ENCODE measurements around the gene NFATC4. TPM values are rescaled to one million over a fixed set of nuclear protein-coding genes. Genes with fewer than 3 reads are reported as not detected.

The NFATC4 gene
- total RNA-seq, 1 donor from 2014 or later: 130 TPM

GRCh38 chr14:24416932-24417619 is 49.1 kb downstream of the NFATC4 start:
- Mint-ChIP-seq H3K4me1 (ENCODE audit: unreplicated experiment) (no peaks in the 10 kb centered on the region), H3K4me3 (no peak overlapping the region), H3K27ac (no peak overlapping the region), H3K27me3 (no peaks in the 10 kb centered on the region), H3K9me3 (no peaks in the 10 kb centered on the region), H3K36me3 (peaks cover 12% of the 10 kb centered on the region)
- TF ChIP-seq CTCF (conservative IDR thresholded peaks at IDR 0.05): no peak
- DNase-seq (ENCODE audit: extremely low spot score, unreplicated experiment): no peak

DNA sequence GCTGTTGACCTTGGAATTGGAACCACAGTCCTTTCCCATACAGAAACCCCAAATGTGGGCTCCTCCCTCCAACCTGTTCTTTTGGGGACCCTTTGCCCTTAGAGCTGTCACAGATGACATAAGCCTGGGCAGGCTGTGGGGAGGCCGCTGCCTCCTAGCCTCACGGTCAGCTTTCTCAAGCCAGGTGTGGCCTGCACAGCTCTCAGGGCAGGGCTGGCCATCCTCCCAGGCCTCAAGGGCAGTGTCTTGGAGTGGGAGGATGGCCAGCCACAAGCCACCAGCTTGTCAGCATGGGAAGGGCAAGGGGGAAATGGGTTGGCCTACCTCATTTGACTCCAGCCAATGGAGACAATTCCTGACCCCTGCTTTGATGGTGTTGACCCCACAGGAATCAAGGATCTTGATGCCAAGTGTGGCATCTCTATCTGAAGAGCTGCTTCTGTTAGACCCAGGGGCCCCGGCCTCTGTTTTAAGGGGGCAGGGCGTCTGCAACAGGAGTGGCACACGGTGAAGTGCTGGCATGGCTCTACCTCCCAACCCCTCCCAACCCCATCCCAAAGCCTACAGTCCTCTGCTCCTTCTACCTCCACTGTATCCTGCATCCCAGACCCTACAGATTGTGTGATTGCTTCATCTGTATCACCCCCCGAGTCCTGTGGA is 50.0 kb downstream of the NFATC4 start:
- Mint-ChIP-seq H3K4me3 (no peak overlapping the region), H3K27ac (no peak overlapping the region), H3K9me3 (no peaks in the 10 kb centered on the region), H3K4me1 (ENCODE audit: unreplicated experiment) (no peaks in the 10 kb centered on the region), H3K27me3 (no peaks in the 10 kb centered on the region), H3K36me3 (peaks cover 4% of the 10 kb centered on the region)
- DNase-seq (ENCODE audit: extremely low spot score, unreplicated experiment): no peak
- TF ChIP-seq CTCF (conservative IDR thresholded peaks at IDR 0.05): no peak

GRCh38 chr14:24418492-24418873 is 50.5 kb downstream of the NFATC4 start:
- no peak for DNase-seq (ENCODE audit: extremely low spot score, unreplicated experiment)
- no peaks in the 10 kb centered on the region for H3K9me3 Mint-ChIP-seq
- H3K27ac Mint-ChIP-seq: no peak overlapping the region
- no peaks in the 10 kb centered on the region for H3K27me3 Mint-ChIP-seq
- no peak overlapping the region for H3K4me3 Mint-ChIP-seq
- no peaks in the 10 kb centered on the region for H3K4me1 Mint-ChIP-seq (ENCODE audit: unreplicated experiment)
- peaks cover 3% of the 10 kb centered on the region for H3K36me3 Mint-ChIP-seq
- TF ChIP-seq CTCF (conservative IDR thresholded peaks at IDR 0.05): no peak

DNA sequence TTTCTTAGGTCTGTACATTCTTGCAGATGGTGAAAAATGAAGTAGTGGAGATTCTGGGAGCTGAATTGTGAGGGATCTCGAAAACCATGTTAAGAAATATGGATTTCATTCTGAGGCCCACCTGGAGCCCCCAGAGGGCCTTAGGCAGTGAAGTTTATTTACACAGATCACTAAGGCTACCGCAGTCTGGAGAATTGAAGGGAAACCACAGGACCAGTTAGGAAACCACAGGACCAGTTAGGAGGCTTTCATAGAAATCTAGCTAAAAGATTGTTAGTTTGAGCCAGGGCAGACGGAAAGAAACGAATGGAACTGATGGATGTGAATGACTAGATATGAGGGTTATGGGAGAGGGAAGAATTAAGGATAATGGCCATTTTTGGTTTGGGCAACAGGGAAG is 54.3 kb downstream of the NFATC4 start:
- no peak for TF ChIP-seq CTCF (conservative IDR thresholded peaks at IDR 0.05)

DNA sequence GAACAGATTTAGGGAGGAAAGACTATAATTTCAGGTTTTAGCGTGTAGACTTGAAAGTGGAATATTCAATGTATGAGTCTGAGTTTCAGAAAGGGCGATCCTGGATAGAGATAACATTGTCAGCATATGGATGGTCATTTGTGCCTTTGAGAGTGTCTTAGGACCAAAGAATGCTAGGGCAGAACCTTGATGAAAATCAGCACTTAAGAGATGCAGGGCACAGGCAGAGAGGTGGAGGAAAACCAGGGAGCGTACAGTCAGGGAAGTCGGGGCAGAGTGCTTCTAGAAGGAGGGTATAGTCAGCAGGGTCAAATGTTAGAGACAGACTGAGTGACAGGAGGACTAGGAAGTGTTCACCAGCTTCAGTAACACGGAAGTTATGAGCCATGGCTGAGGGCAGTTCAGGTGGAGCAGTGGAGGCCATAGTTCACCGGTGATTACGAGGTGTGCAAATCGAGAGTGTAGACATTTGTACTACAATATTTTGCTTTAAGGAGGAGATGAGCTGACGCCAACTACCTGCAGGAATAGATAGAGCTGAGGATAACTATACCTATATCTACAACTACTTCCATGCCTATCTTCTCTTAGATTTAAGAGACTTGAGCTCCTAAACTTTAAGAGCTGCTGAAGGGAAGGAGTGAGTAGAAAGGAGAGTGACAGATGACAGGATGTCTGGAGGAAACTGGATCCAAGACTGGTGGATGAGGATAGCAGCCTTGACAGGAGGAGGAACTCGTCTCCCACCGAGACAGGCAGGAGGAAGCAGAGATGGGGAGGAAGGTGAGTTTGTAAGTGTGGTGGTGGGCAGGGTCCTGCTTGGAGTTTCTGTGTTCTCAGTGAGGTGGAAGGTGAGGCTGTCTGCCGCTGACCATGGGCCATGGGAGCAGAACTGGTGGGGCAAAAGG is 55.0 kb downstream of the NFATC4 start:
- H3K4me1 Mint-ChIP-seq (ENCODE audit: unreplicated experiment): peaks cover 4% of the 10 kb centered on the region

More for the DNA sequence above, 54.3 kb downstream of the NFATC4 start:
- DNase-seq (ENCODE audit: extremely low spot score, unreplicated experiment): no peak
- Mint-ChIP-seq H3K27ac (no peak overlapping the region), H3K27me3 (no peaks in the 10 kb centered on the region), H3K9me3 (no peaks in the 10 kb centered on the region), H3K4me3 (no peak overlapping the region), H3K36me3 (no peaks in the 10 kb centered on the region), H3K4me1 (ENCODE audit: unreplicated experiment) (peaks cover 4% of the 10 kb centered on the region)

More for the DNA sequence above, 55.0 kb downstream of the NFATC4 start:
- H3K27ac Mint-ChIP-seq: no peak overlapping the region
- H3K9me3 Mint-ChIP-seq: no peaks in the 10 kb centered on the region
- H3K4me3 Mint-ChIP-seq: no peak overlapping the region
- DNase-seq (ENCODE audit: extremely low spot score, unreplicated experiment): no peak
- no peaks in the 10 kb centered on the region for H3K36me3 Mint-ChIP-seq
- TF ChIP-seq CTCF (conservative IDR thresholded peaks at IDR 0.05): no peak
- H3K27me3 Mint-ChIP-seq: no peaks in the 10 kb centered on the region

Measured in type B pancreatic cell (in vitro differentiated cells).